Measurements from ENCODE around the gene STPG3. TPM values are rescaled to one million over a fixed set of nuclear protein-coding genes. Genes with fewer than 3 reads are reported as not detected.

The STPG3 gene
- total and polyA plus RNA-seq, 9 of the 15 experiments (the other 6 are each of a cell fraction or from before 2014, with no cell fraction given): not detected

- TF ChIP-seq, protein P1, sequence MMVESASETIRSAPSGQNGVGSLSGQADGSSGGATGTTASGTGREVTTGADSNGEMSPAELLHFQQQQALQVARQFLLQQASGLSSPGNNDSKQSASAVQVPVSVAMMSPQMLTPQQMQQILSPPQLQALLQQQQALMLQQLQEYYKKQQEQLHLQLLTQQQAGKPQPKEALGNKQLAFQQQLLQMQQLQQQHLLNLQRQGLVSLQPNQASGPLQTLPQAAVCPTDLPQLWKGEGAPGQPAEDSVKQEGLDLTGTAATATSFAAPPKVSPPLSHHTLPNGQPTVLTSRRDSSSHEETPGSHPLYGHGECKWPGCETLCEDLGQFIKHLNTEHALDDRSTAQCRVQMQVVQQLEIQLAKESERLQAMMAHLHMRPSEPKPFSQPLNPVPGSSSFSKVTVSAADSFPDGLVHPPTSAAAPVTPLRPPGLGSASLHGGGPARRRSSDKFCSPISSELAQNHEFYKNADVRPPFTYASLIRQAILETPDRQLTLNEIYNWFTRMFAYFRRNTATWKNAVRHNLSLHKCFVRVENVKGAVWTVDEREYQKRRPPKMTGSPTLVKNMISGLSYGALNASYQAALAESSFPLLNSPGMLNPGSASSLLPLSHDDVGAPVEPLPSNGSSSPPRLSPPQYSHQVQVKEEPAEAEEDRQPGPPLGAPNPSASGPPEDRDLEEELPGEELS (CRISPR knock-in tag; IDR thresholded peaks at IDR 0.05; ENCODE audit: borderline replicate concordance): 0 out of 2 replicates have a peak, but pooled peaks have one; percentile 29
- TF ChIP-seq ZC3H4 (CRISPR knock-in tag; IDR thresholded peaks at IDR 0.05; ENCODE audit: borderline replicate concordance): no peak
Observed at GRCh38 chr9:137228968-137229896, 21.9 kb upstream of the STPG3 start (continued).

DNA sequence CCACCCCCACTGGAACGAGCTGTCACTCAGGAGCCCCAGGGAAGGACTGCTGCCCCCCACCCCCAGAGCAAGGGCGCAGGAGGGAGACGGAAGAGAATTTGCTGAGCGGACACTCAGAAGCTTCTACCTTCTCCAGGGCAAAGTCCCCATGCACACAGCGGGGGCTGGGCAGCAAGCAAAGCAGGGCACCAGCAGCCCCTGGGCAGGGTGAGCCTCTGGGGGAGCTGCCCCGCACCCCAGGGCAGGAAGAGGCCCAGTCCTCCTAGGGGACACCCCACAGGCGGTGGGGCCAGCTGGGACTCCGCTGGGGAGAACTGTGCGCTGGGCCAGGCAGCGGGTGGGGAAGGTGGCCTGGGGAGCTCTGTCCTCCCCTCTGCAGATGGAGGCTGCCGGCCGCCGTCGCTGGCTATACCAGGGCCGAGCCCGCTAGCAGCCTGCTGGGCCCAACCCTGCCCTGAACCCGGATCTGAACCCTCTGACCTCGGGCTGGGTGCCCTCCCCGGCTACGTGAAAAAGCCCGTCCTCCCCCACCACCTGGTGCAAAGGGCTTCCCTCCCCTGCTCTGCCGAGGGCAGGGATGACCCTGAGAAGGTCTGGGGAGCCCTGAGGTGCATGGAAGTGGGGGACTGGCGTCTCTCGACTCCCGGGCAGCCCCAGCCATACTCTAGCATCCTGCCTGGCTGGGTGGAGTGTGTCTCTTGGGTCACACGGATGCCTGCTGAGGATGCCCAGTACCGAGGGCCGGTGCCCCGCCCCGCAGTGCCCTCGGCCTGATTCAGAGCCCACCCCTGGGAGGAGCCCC lies 21.0 kb upstream of the STPG3 start:
- WGBS (ENCODE audit: insufficient coverage, low coverage, missing lambda C conversion rate): 64% methylated on average over 27 of the region's 31 CpGs
- H3K36me3 ChIP-seq (ENCODE audit: control insufficient read depth, insufficient read depth, low read length): no peaks in the 10 kb centered on the region
- H3K4me3 ChIP-seq: no peak overlapping the region
- FAIRE-seq (no peak), DNase-seq (ENCODE audit: extremely low read depth in 1 of 4, low spot score in 3 of 4) (no peak), ATAC-seq (no peak)
- H3K4me2 ChIP-seq (ENCODE audit: insufficient read depth, low read length): no peak overlapping the region
- ChIA-PET POLR2A (interaction anchor here (0.6 to 1.6 kb wide), 4 partner anchors 11 to 41 kb away, joined by 3 to 9 read pairs (median 3); partner anchors contain the start of gene TUBB4B), CTCF (ENCODE audit: low intra/inter-chr PET ratio) (interaction anchor here (0.5 to 0.7 kb wide), 2 partner anchors 20 to 41 kb away, joined by 3 read pairs; partner anchors contain the start of gene SSNA1)
- H3K9me1 ChIP-seq (ENCODE audit: control insufficient read depth, insufficient read depth, low read length): no peaks in the 10 kb centered on the region
- H3K27me3 ChIP-seq (ENCODE audit: control insufficient read depth in 2 of 2, insufficient read depth in 2 of 2, low read length in 2 of 2): no peaks in the 10 kb centered on the region
- H3K4me1 ChIP-seq (replicated peaks in 1 of 2; ENCODE audit: control insufficient read depth in 2 of 2, insufficient read depth in 2 of 2, low read length in 2 of 2): peaks cover 13 to 100% of the 10 kb centered on the region in 2 experiments
- H4K20me1 ChIP-seq (replicated peaks; ENCODE audit: control insufficient read depth, insufficient read depth, low read length): no peaks in the 10 kb centered on the region
- no peak overlapping the region for H3K27ac ChIP-seq (ENCODE audit: extremely low read depth, low read depth, low read length)
- intact Hi-C loops (cut with micrococcal nuclease) (no loop called here), in situ Hi-C loops (cut with MboI) (loop anchor here (5.0 to 25.0 kb wide), 3 partner anchors 43 to 443 kb away; partner anchors contain the start of genes ANAPC2, CCDC183, SSNA1 and TMEM141)
- no peaks in the 10 kb centered on the region for H3K79me2 ChIP-seq (ENCODE audit: control insufficient read depth, insufficient read depth, low read length)
- no peak overlapping the region for H2AFZ ChIP-seq (ENCODE audit: low read depth, low read length)
- no TSS peak for BruUV-seq (replicated peaks)
- H3K9me3 ChIP-seq (replicated peaks; ENCODE audit: control insufficient read depth, insufficient read depth, low read depth, low read length): no peaks in the 10 kb centered on the region
- H3K9ac ChIP-seq (ENCODE audit: insufficient read depth in 1 of 2, low read depth in 2 of 2, low read length in 2 of 2): peak overlapping the region in 1 of 2 experiments; percentile 20; a peak in 1 of 4 replicates
- TF ChIP-seq RBM14 (IDR thresholded peaks at IDR 0.05; ENCODE audit: borderline replicate concordance, insufficient read depth, low read depth, low read length) (no peak), FOXM1 (IDR thresholded peaks at IDR 0.05; ENCODE audit: low read depth) (no peak), FOXM1 (CRISPR knock-in tag; IDR thresholded peaks at IDR 0.05; ENCODE audit: low read depth) (no peak), TSC22D4 (tag; IDR thresholded peaks at IDR 0.05) (no peak)
- TF ChIP-seq, protein P2, sequence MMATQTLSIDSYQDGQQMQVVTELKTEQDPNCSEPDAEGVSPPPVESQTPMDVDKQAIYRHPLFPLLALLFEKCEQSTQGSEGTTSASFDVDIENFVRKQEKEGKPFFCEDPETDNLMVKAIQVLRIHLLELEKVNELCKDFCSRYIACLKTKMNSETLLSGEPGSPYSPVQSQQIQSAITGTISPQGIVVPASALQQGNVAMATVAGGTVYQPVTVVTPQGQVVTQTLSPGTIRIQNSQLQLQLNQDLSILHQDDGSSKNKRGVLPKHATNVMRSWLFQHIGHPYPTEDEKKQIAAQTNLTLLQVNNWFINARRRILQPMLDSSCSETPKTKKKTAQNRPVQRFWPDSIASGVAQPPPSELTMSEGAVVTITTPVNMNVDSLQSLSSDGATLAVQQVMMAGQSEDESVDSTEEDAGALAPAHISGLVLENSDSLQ (IDR thresholded peaks at IDR 0.05): peak; percentile 10; the same call in 1 of the 2 replicates
